ENCODE data around the gene IL16.
"Not testable (repeated sequence)": the region's sequence is repeated elsewhere in the genome, so short reads cannot be mapped to it uniquely, and the experiment has no call there.

Gene IL16

DNA sequence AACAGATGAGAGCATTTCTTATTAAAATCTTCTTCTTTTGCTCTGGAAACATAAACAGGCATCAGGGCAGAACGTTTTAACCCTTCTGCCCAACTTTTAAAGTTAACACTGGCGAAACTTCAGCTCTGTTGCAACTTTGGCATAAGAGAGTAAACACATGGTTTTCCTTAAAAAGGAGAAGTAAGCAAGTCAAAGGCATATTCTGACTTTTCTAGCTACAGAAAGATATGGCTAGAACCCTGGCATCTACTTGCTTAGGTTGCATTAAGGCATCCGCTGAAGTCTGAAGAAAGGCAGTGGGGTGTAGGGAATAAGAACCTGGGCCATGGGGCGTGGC, 13.3 kb upstream of the IL16 start:
- Mint-ChIP-seq H3K9me3 (no peaks in the 10 kb centered on the region), H3K27ac (no peak overlapping the region), H3K36me3 (ENCODE audit: low read depth) (no peaks in the 10 kb centered on the region), H3K4me3 (no peak overlapping the region), H3K27me3 (ENCODE audit: low read depth) (peaks cover 46% of the 10 kb centered on the region), H3K4me1 (ENCODE audit: low read depth) (peaks cover 4% of the 10 kb centered on the region)

DNA sequence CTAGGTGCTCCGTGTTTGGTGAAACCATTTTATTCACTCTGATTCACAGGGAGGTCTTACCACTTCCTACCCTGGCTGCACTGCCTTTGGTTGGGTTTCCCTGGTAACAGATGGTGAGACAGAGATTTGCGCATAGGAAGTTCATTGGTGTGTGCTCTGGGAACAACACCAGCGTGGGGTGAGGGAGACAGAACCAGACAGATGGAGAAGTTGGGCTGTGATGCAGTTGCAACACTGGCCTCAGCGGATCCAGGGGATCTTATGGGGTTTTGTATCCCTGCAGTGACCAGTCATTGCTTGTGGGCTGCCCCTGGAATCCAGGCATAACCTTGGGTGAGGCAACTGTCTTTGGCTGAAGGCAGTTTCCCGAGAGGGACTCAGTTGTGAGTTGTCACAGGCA, 12.5 kb upstream of the IL16 start:
- H3K9me3 Mint-ChIP-seq = no peaks in the 10 kb centered on the region
- peaks cover 46% of the 10 kb centered on the region for H3K27me3 Mint-ChIP-seq (ENCODE audit: low read depth)
- H3K4me3 Mint-ChIP-seq = no peak overlapping the region
- H3K36me3 Mint-ChIP-seq (ENCODE audit: low read depth) = no peaks in the 10 kb centered on the region
- H3K27ac Mint-ChIP-seq = no peak overlapping the region
- H3K4me1 Mint-ChIP-seq (ENCODE audit: low read depth) = peaks cover 4% of the 10 kb centered on the region

GRCh38 chr15:81185631-81186295, 10.9 kb upstream of the IL16 start:
- peaks cover 43% of the 10 kb centered on the region for H3K27me3 Mint-ChIP-seq (ENCODE audit: low read depth)
- no peak overlapping the region for H3K4me3 Mint-ChIP-seq
- H3K27ac Mint-ChIP-seq = no peak overlapping the region
- H3K9me3 Mint-ChIP-seq = no peaks in the 10 kb centered on the region
- H3K4me1 Mint-ChIP-seq (ENCODE audit: low read depth) = peaks cover 4% of the 10 kb centered on the region
- no peaks in the 10 kb centered on the region for H3K36me3 Mint-ChIP-seq (ENCODE audit: low read depth)

DNA sequence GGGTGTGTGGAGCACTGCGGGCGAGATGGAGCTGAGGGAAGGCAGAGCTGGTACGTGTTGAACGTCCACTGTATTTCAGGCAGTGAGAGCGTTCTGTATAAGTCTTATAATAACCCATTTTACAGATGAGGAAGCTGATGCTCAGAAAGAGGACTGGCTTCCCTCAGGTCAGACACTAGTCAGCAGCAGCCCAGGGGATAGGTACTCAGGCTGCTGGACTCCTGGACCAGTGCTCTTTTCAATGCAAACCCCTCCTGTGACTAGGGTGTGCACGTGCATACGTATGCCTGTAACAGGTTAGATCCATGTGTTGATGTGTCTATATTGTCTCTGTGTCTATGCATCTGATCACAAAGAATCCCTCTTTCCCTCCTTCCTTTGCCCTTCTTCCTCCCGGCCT, 8.3 kb upstream of the IL16 start:
- peaks cover 4% of the 10 kb centered on the region for H3K4me1 Mint-ChIP-seq (ENCODE audit: low read depth)
- no peak overlapping the region for H3K27ac Mint-ChIP-seq
- H3K36me3 Mint-ChIP-seq (ENCODE audit: low read depth) = no peaks in the 10 kb centered on the region
- H3K9me3 Mint-ChIP-seq = no peaks in the 10 kb centered on the region
- H3K4me3 Mint-ChIP-seq = no peak overlapping the region
- peaks cover 39% of the 10 kb centered on the region for H3K27me3 Mint-ChIP-seq (ENCODE audit: low read depth)

GRCh38 chr15:81189583-81190283, 6.9 kb upstream of the IL16 start:
- Mint-ChIP-seq H3K9me3 (no peaks in the 10 kb centered on the region), H3K4me3 (no peak overlapping the region), H3K27ac (no peak overlapping the region), H3K36me3 (ENCODE audit: low read depth) (no peaks in the 10 kb centered on the region), H3K27me3 (ENCODE audit: low read depth) (peaks cover 32% of the 10 kb centered on the region), H3K4me1 (ENCODE audit: low read depth) (no peaks in the 10 kb centered on the region)

- no peaks in the 10 kb centered on the region for H3K36me3 Mint-ChIP-seq (ENCODE audit: low read depth)
- H3K4me3 Mint-ChIP-seq = no peak overlapping the region
- H3K9me3 Mint-ChIP-seq = no peaks in the 10 kb centered on the region
- peaks cover 23% of the 10 kb centered on the region for H3K27me3 Mint-ChIP-seq (ENCODE audit: low read depth)
- peaks cover 2% of the 10 kb centered on the region for H3K4me1 Mint-ChIP-seq (ENCODE audit: low read depth)
- H3K27ac Mint-ChIP-seq = no peak overlapping the region
Observed at GRCh38 chr15:81190922-81191507, 5.7 kb upstream of the IL16 start.

- Mint-ChIP-seq H3K4me1 (ENCODE audit: low read depth) (peaks cover 2% of the 10 kb centered on the region), H3K27ac (no peak overlapping the region), H3K9me3 (no peaks in the 10 kb centered on the region), H3K4me3 (no peak overlapping the region), H3K27me3 (ENCODE audit: low read depth) (peaks cover 23% of the 10 kb centered on the region), H3K36me3 (ENCODE audit: low read depth) (no peaks in the 10 kb centered on the region)
Observed at GRCh38 chr15:81191701-81192100, 5.0 kb upstream of the IL16 start.

DNA sequence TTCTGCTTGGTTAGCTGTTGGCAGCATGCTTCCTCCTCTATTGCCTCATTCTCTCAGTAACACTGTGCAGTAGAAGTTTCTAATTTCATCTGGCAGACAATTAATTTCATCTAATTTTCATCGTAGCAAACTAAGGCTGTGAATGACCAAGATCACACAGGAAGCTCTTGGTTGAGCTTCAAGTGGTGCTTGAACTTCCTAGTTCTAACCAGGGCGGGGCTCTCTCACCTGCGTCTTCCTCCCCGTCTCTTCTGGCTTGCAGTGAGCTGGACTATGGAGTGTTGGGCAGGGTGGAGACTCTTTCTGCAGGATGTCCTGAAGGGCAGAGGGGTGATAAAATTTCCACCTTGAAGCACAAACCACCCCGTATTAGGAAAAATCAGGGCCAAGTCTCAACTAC, 2.0 kb upstream of the IL16 start:
- Mint-ChIP-seq H3K4me3 (no peak overlapping the region), H3K4me1 (ENCODE audit: low read depth) (peaks cover 2% of the 10 kb centered on the region), H3K36me3 (ENCODE audit: low read depth) (no peaks in the 10 kb centered on the region), H3K27ac (no peak overlapping the region), H3K27me3 (ENCODE audit: low read depth) (peaks cover 23% of the 10 kb centered on the region), H3K9me3 (no peaks in the 10 kb centered on the region)

DNA sequence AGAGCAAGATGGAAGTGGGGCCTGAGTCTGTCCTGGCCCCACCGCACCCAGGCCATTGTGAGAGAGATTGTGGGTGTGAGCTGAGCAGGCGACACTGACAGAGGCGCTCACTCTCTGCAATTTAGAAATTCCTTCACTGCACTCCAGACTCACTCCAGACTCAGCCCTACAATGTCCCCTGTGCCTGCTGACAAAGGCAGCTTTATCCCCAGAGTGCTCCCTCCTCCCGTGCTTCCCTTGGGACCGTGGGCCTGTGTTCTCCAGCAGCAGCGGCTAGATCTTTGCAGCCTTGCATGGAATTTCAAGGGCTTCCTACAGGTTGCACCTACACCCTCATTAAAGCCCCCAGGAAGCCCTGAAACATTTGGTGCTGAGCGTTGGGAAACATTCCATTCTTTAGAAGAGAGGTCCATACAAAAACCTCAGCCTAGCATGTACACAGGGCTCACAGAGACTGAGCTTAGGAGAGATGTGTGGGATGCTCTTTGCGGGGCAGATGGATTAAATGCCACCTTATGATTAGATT, 1.3 kb upstream of the IL16 start:
- H3K4me3 Mint-ChIP-seq = no peak overlapping the region
- H3K4me1 Mint-ChIP-seq (ENCODE audit: low read depth) = peaks cover 2% of the 10 kb centered on the region
- no peaks in the 10 kb centered on the region for H3K9me3 Mint-ChIP-seq
- H3K27me3 Mint-ChIP-seq (ENCODE audit: low read depth) = peaks cover 23% of the 10 kb centered on the region
- no peaks in the 10 kb centered on the region for H3K36me3 Mint-ChIP-seq (ENCODE audit: low read depth)
- no peak overlapping the region for H3K27ac Mint-ChIP-seq

GRCh38 chr15:81197255-81197630, 564 bp downstream of the IL16 start:
- no peaks in the 10 kb centered on the region for H3K9me3 Mint-ChIP-seq
- H3K4me1 Mint-ChIP-seq (ENCODE audit: low read depth) = peaks cover 2% of the 10 kb centered on the region
- no peak overlapping the region for H3K27ac Mint-ChIP-seq
- H3K4me3 Mint-ChIP-seq = no peak overlapping the region
- H3K27me3 Mint-ChIP-seq (ENCODE audit: low read depth) = peaks cover 11% of the 10 kb centered on the region
- H3K36me3 Mint-ChIP-seq (ENCODE audit: low read depth) = no peaks in the 10 kb centered on the region

DNA sequence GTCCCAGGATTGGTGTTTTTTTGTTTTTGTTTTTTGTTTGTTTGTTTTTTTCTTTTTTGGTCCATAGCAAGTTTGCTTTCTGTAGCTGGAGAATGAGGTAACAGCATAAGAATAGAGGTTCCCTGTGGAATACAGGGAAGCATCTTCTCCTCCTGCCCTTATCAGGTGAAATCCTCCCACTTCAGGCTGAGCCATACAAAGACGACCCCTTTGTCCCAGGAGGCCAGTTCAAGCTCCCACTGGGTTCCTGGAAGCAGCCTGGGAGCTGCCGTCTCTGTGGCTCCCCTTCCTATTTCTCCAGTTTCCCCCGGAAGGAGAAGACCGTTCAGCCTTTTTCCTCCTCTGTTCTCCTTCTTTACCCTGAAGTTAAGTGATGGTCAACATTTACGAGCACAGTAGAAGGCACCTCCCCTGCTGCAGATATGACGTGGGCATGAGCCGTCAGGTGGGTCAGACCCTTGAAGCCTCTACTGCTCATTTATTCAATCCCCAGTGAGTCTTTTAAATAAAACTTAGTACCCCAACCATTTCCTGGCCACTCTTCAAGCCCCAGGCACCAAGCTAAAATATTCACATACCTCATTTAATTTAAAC, 1.1 kb downstream of the IL16 start:
- Mint-ChIP-seq H3K27me3 (ENCODE audit: low read depth) (peaks cover 8% of the 10 kb centered on the region), H3K9me3 (no peaks in the 10 kb centered on the region), H3K4me1 (ENCODE audit: low read depth) (peaks cover 2% of the 10 kb centered on the region), H3K36me3 (ENCODE audit: low read depth) (no peaks in the 10 kb centered on the region), H3K4me3 (no peak overlapping the region), H3K27ac (no peak overlapping the region)

DNA sequence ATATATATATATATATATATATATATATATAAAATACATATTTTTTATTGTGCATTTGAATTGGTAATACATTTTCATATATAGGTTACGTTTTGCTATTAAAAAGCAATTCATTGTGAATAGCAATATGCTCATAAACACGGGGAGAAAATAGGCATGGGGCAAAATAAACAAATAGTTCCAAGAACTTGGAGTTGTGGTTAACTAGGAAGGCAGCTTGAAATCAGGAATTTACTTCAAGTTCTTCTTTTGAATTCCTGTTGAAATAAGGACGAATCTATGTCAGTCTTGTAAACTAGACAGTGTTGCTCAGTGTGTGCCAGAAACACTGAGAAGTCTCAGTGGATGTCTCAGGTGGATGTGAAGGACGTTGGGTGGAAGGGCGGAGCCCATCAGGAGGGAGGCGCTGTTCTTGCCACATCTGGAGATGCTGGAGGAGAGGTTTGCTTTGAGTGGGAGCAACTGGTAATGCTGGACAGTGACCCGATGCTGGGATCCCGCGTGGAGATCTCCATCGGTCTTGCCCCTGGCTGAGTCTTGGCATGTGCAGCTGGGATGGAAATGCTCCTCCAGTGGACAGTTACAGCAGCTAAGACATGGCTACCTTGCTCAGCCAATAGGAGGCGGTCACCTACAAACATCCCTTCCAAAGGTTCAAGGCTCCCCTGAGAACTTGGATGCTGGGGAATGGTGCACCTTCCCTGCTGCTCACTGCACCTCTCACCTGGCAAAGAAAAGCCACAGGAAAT, 2.5 kb downstream of the IL16 start:
- Mint-ChIP-seq H3K4me1 (ENCODE audit: low read depth) (peaks cover 2% of the 10 kb centered on the region), H3K4me3 (no peak overlapping the region), H3K27ac (no peak overlapping the region), H3K36me3 (ENCODE audit: low read depth) (no peaks in the 10 kb centered on the region), H3K27me3 (ENCODE audit: low read depth) (no peaks in the 10 kb centered on the region), H3K9me3 (no peaks in the 10 kb centered on the region)

- H3K4me1 Mint-ChIP-seq (ENCODE audit: low read depth) = no peaks in the 10 kb centered on the region
- no peak overlapping the region for H3K4me3 Mint-ChIP-seq
- no peaks in the 10 kb centered on the region for H3K9me3 Mint-ChIP-seq
- peaks cover 5% of the 10 kb centered on the region for H3K27me3 Mint-ChIP-seq (ENCODE audit: low read depth)
- no peak overlapping the region for H3K27ac Mint-ChIP-seq
- H3K36me3 Mint-ChIP-seq (ENCODE audit: low read depth) = no peaks in the 10 kb centered on the region
Observed at GRCh38 chr15:81206018-81206417, 9.3 kb downstream of the IL16 start.

GRCh38 chr15:81207987-81208386, 11.3 kb downstream of the IL16 start:
- H3K36me3 Mint-ChIP-seq (ENCODE audit: low read depth); H3K27me3 Mint-ChIP-seq (ENCODE audit: low read depth); H3K9me3 Mint-ChIP-seq; H3K27ac Mint-ChIP-seq; H3K4me1 Mint-ChIP-seq (ENCODE audit: low read depth); H3K4me3 Mint-ChIP-seq: not testable (repeated sequence)

All from T-helper 1 cell treated with Interleukin-12 subunit alpha and Interleukin-12 subunit beta and Interleukin-4 antibody, amounts not matched to agents 30 μg/mL and 1 μg/mL, for 36 hours (primary cell).